GM15510 (cell line): ENCODE data around the gene RAD51B.

Experiments
- POLR2A ChIP-seq: IDR thresholded peaks from 3 replicates; pipeline ENCODE4 v1.6.1; 2011; ENCODE audit warnings: borderline replicate concordance; ENCODE audit not compliant: insufficient read length; ENCODE audit errors: extremely low read depth

Gene RAD51B

GRCh38 chr14:68253878-68254528 lies 434.4 kb downstream of the RAD51B start:
- no peak for TF ChIP-seq POLR2A

- TF ChIP-seq POLR2A = no peak
These were observed 435.3 kb downstream of the RAD51B start for GRCh38 chr14:68254669-68255527.

- TF ChIP-seq POLR2A = no peak
These were observed 436.2 kb downstream of the RAD51B start for GRCh38 chr14:68255693-68256178.

DNA sequence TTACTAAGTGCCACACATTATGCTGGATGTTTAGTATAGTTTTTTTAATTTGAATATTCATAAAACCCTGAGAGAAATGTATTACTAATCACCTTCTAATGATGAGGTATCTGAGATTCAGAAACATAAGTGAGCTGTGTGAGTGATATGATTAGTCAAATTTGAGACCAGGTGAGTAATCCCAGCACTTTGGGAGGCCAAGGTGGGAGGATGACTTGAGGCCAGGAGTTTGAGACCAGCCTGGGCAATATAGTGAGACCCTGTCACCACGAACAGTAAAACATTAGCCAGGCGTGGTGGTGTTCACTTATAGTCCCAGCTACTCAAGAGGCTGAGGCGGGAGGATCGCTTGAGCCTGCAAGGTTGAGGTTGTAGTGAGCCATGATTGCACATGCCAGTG lies 438.4 kb downstream of the RAD51B start:
- TF ChIP-seq POLR2A = no peak

DNA sequence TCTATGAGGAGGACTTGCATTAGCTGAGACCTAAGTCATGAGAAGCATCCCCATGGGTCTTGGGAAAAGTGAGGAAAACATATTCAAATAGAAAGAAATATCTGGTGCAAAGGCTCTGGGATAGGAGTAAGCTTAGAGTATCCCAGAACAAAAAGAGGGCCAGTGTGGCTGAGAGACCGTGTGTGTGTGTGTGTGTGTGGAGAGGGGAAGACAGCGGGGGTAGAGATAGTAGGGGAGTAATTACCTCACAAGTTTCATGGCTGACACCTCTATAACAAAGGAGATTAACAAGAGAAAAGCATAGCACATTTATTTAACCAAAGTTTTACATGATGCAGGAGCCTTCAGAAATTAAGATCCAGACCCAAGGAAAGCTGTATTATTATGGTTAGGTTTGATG lies 440.5 kb downstream of the RAD51B start:
- no peak for TF ChIP-seq POLR2A

DNA sequence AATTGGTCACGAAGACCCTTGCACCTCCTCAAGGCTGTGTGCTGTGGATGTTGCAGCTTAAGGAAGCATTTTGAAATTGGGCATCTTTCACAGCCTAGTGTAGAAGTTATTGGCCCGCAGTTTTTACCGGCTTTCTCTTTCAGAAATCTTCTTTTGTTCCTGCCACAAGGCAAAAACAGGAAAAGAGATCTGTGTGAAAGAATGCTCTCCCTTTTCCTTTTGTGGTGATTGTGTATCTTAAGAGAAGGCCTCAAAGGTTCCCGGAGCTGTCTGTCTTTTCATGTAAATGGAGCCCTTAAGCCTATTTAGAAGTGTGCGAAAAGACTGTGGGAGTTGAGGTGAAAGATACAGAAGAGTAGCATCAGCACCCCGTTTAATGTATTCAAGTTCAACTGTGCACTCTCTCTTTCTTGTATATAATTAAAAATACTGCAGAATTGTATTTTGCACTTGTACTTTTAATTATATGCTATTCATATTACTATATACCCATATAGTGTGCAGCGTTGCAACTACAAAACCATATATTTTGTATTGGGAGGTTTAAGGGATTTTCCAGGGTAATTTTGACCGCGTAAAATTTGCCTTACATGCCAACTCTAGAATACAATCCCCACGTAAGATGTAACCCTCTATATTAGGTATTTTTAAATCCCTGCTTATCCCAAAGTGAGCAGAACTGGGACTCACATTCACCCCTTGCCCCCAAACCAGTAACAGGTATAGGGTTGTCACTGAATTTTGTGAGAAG lies 441.7 kb downstream of the RAD51B start:
- TF ChIP-seq POLR2A = no peak

DNA sequence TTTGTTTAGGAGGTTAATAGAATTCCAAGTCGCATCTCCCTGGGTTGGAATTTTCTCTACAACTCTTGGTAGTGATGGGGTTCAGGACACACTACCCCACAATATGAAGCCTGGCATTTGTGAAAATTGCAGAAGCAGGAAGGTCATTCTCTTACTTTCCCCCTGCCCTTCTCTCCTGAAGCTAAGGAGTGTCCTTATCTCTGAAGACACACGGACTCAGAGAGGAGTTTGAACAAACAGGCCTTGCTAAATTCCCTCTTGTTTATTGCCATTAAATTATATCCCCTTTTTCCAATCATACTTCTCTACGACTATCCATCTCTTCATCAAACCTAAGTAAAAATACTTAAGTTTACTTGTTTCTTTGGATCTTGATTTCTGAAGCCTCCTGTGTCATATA lies 443.0 kb downstream of the RAD51B start:
- TF ChIP-seq POLR2A = no peak

- TF ChIP-seq POLR2A = no peak
These were observed 444.1 kb downstream of the RAD51B start for GRCh38 chr14:68263563-68264259.

- TF ChIP-seq POLR2A = no peak
These were observed 444.6 kb downstream of the RAD51B start for GRCh38 chr14:68264260-68264569.

GRCh38 chr14:68266998-68267397 lies 447.4 kb downstream of the RAD51B start:
- TF ChIP-seq POLR2A = no peak

GRCh38 chr14:68268197-68268596 lies 448.6 kb downstream of the RAD51B start:
- no peak for TF ChIP-seq POLR2A

- TF ChIP-seq POLR2A = no peak
These were observed 449.1 kb downstream of the RAD51B start for GRCh38 chr14:68268719-68269118.

- TF ChIP-seq POLR2A = no peak
These were observed 449.8 kb downstream of the RAD51B start for GRCh38 chr14:68269136-68269927.

GRCh38 chr14:68270342-68270741 lies 450.8 kb downstream of the RAD51B start:
- no peak for TF ChIP-seq POLR2A
